ENCODE measurements around the gene SORCS2.

GRCh38 chr4:7353846-7354610 lies 161.7 kb downstream of the SORCS2 start:
- TF ChIP-seq POLR2A (IDR thresholded peaks at IDR 0.05; ENCODE audit: low read length) = no peak
- no peak for TF ChIP-seq GATA1 (IDR thresholded peaks at IDR 0.05; ENCODE audit: low read depth, low read length)
